Loucy (cell line): ENCODE data around the gene CD36.

Experiments used
- CTCF ChIP-seq: fragments of 200-600 bp; sonication (generic); conservative IDR thresholded peaks from 2 replicates; pipeline ENCODE4 v1.5.1; 2014; ENCODE audit warnings: mild to moderate bottlenecking, antibody characterized with exemption, low read length
- EZH2phosphoT487 ChIP-seq: fragments of 200-600 bp; IDR thresholded peaks from 2 replicates; pipeline ENCODE4 v1.6.1; 2018; ENCODE audit warnings: antibody characterized with exemption, mild to moderate bottlenecking, moderate library complexity, borderline replicate concordance

DNA sequence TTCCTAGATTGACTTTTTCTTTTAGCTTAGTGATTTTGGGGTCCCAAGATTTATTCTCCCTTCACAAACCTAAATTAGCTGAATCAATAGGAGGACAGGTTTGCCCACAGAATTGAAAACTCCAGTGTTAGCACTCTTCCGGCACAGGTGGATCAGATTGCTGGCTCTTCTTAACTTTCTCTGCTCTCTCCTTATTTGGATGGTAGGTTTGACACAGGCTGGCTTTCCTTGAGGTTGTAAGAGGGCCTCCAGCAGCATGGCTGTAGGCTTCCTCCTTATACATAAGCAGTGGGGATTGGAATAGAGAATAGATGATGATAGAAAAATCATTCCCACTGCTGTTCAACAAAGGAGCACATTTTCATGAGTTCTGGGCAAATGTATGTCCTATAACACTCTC lies 9.4 kb upstream of the CD36 start:
- TF ChIP-seq CTCF (no peak), EZH2phosphoT487 (no peak)
